Testis (tissue), 2 donors: ENCODE results near the gene FAM81A.

ENCODE experiments used
- CTCF ChIP-seq, 3 experiments: fragments of 450-650 bp in 2 of 3; fragments of 200-600 bp in 1 of 3; sonication (generic) in 1 of 3; IDR thresholded peaks; one replicate each; pipeline ENCODE4 v1.5.1; 2016 to 2019; ENCODE audit warnings: antibody characterized with exemption in 3 of 3, mild to moderate bottlenecking in 2 of 3, moderate library complexity in 1 of 3
- POLR2A ChIP-seq: fragments of 450-650 bp; IDR thresholded peaks from one replicate; pipeline ENCODE4 v1.6.1; 2017; ENCODE audit warnings: antibody characterized with exemption, mild to moderate bottlenecking, moderate library complexity

- no peak for TF ChIP-seq POLR2A
- no peak for TF ChIP-seq CTCF (IDR thresholded peaks at IDR 0.05)
Measured at GRCh38 chr15:59491062-59491461, 53.1 kb downstream of the FAM81A start.
